Measurements from ENCODE around the gene OTULIN.

The OTULIN gene

GRCh38 chr5:14664270-14665100 lies at the start of gene OTULIN:
OTULIN (plus strand) TSS chr5:14664718; CDS start chr5:14664826, 108 bp downstream.
- DNase-seq: peak; percentile 89

GRCh38 chr5:14615365-14615764 lies 49.2 kb upstream of the OTULIN start:
- DNase-seq: no peak

GRCh38 chr5:14617441-14617840 lies 47.1 kb upstream of the OTULIN start:
- no peak for DNase-seq

GRCh38 chr5:14627270-14627669 lies 37.2 kb upstream of the OTULIN start:
- no peak for DNase-seq

GRCh38 chr5:14628346-14628745 lies 36.2 kb upstream of the OTULIN start:
- no peak for DNase-seq

GRCh38 chr5:14630671-14631070 lies 33.8 kb upstream of the OTULIN start:
- no peak for DNase-seq

- DNase-seq: no peak
Measured at GRCh38 chr5:14635656-14636055, 28.9 kb upstream of the OTULIN start.

- DNase-seq: no peak
Measured at GRCh38 chr5:14640765-14641164, 23.8 kb upstream of the OTULIN start.

GRCh38 chr5:14644623-14645237 lies 19.8 kb upstream of the OTULIN start:
- no peak for DNase-seq

- DNase-seq: no peak
Measured at GRCh38 chr5:14650052-14650451, 14.5 kb upstream of the OTULIN start.

- no peak for DNase-seq
Measured at GRCh38 chr5:14655146-14655741, 9.3 kb upstream of the OTULIN start.

- no peak for DNase-seq
Measured at GRCh38 chr5:14656898-14657297, 7.6 kb upstream of the OTULIN start.

GRCh38 chr5:14659821-14660607 lies 4.5 kb upstream of the OTULIN start:
- no peak for DNase-seq

- DNase-seq: no peak
Measured at GRCh38 chr5:14660833-14661232, 3.7 kb upstream of the OTULIN start.

- DNase-seq: no peak
Measured at GRCh38 chr5:14662721-14663260, 1.7 kb upstream of the OTULIN start.

- no peak for DNase-seq
Measured at GRCh38 chr5:14663734-14664269, 716 bp upstream of the OTULIN start.

- DNase-seq: no peak
Measured at GRCh38 chr5:14665101-14665822, 744 bp downstream of the OTULIN start.

GRCh38 chr5:14665949-14666348 lies 1.4 kb downstream of the OTULIN start:
- DNase-seq: peak; percentile 22

- no peak for DNase-seq
Measured at GRCh38 chr5:14666357-14666756, 1.8 kb downstream of the OTULIN start.

GRCh38 chr5:14667290-14667689 lies 2.8 kb downstream of the OTULIN start:
- no peak for DNase-seq

- DNase-seq: no peak
Measured at GRCh38 chr5:14667770-14668169, 3.3 kb downstream of the OTULIN start.

- no peak for DNase-seq
Measured at GRCh38 chr5:14668181-14668591, 3.7 kb downstream of the OTULIN start.

Measured in NCI-H446 treated with DMSO at 0.1 percent for 48 hours (cell line).